Measurements from ENCODE around the gene MYH13.

MYH13 gene

GRCh38 chr17:10372906-10373305 is at the start of gene MYH13:
Gene MYH13 (minus strand): TSS chr17:10373006. CDS start chr17:10364530, 8,476 bp downstream.
- no peak for DNase-seq
- no peak for TF ChIP-seq POLR2A (IDR thresholded peaks at IDR 0.05; ENCODE audit: low read length)
- no peak for TF ChIP-seq GATA1 (IDR thresholded peaks at IDR 0.05; ENCODE audit: low read depth, low read length)

GRCh38 chr17:10421900-10422542 is 49.2 kb upstream of the MYH13 start, which contains the start of gene MYH8:
Gene MYH8 (minus strand): TSS chr17:10421950. CDS start chr17:10420227, 1,723 bp downstream.
- DNase-seq: no peak
- TF ChIP-seq GATA1 (IDR thresholded peaks at IDR 0.05; ENCODE audit: low read depth, low read length): no peak
- no peak for TF ChIP-seq POLR2A (IDR thresholded peaks at IDR 0.05; ENCODE audit: low read length)

GRCh38 chr17:10421211-10421610 is 48.4 kb upstream of the MYH13 start:
- no peak for DNase-seq
- TF ChIP-seq POLR2A (IDR thresholded peaks at IDR 0.05; ENCODE audit: low read length): no peak
- no peak for TF ChIP-seq GATA1 (IDR thresholded peaks at IDR 0.05; ENCODE audit: low read depth, low read length)

- DNase-seq: no peak
- TF ChIP-seq POLR2A (IDR thresholded peaks at IDR 0.05; ENCODE audit: low read length): no peak
- no peak for TF ChIP-seq GATA1 (IDR thresholded peaks at IDR 0.05; ENCODE audit: low read depth, low read length)
Measured at GRCh38 chr17:10420811-10421210, 48.0 kb upstream of the MYH13 start.

GRCh38 chr17:10417431-10417830 is 44.6 kb upstream of the MYH13 start:
- no peak for TF ChIP-seq GATA1 (IDR thresholded peaks at IDR 0.05; ENCODE audit: low read depth, low read length)
- no peak for TF ChIP-seq POLR2A (IDR thresholded peaks at IDR 0.05; ENCODE audit: low read length)
- no peak for DNase-seq

- TF ChIP-seq POLR2A (IDR thresholded peaks at IDR 0.05; ENCODE audit: low read length) (no peak), GATA1 (IDR thresholded peaks at IDR 0.05; ENCODE audit: low read depth, low read length) (no peak)
- DNase-seq: no peak
Measured at GRCh38 chr17:10415161-10415560, 42.4 kb upstream of the MYH13 start.

GRCh38 chr17:10403589-10403988 is 30.8 kb upstream of the MYH13 start:
- TF ChIP-seq POLR2A (IDR thresholded peaks at IDR 0.05; ENCODE audit: low read length) (no peak), GATA1 (IDR thresholded peaks at IDR 0.05; ENCODE audit: low read depth, low read length) (no peak)
- DNase-seq: no peak

GRCh38 chr17:10398352-10398751 is 25.5 kb upstream of the MYH13 start:
- TF ChIP-seq POLR2A (IDR thresholded peaks at IDR 0.05; ENCODE audit: low read length) (no peak), GATA1 (IDR thresholded peaks at IDR 0.05; ENCODE audit: low read depth, low read length) (no peak)
- peak in 1 of 2 experiments; percentile 2 for DNase-seq

GRCh38 chr17:10396524-10397163 is 23.8 kb upstream of the MYH13 start:
- TF ChIP-seq GATA1 (IDR thresholded peaks at IDR 0.05; ENCODE audit: low read depth, low read length) (no peak), POLR2A (IDR thresholded peaks at IDR 0.05; ENCODE audit: low read length) (no peak)
- DNase-seq: no peak

GRCh38 chr17:10394201-10394887 is 21.5 kb upstream of the MYH13 start:
- DNase-seq: no peak
- TF ChIP-seq POLR2A (IDR thresholded peaks at IDR 0.05; ENCODE audit: low read length) (no peak), GATA1 (IDR thresholded peaks at IDR 0.05; ENCODE audit: low read depth, low read length) (no peak)

- DNase-seq: no peak
- TF ChIP-seq GATA1 (IDR thresholded peaks at IDR 0.05; ENCODE audit: low read depth, low read length): no peak
Measured at GRCh38 chr17:10392880-10393279, 20.1 kb upstream of the MYH13 start.

GRCh38 chr17:10385871-10386270 is 13.1 kb upstream of the MYH13 start:
- DNase-seq: no peak
- TF ChIP-seq POLR2A (IDR thresholded peaks at IDR 0.05; ENCODE audit: low read length): no peak
- TF ChIP-seq GATA1 (IDR thresholded peaks at IDR 0.05; ENCODE audit: low read depth, low read length): no peak

- TF ChIP-seq POLR2A (IDR thresholded peaks at IDR 0.05; ENCODE audit: low read length): no peak
- DNase-seq: no peak
Measured at GRCh38 chr17:10384175-10384574, 11.4 kb upstream of the MYH13 start.

GRCh38 chr17:10380631-10381408 is 8.0 kb upstream of the MYH13 start:
- TF ChIP-seq GATA1 (IDR thresholded peaks at IDR 0.05; ENCODE audit: low read depth, low read length): no peak
- no peak for TF ChIP-seq POLR2A (IDR thresholded peaks at IDR 0.05; ENCODE audit: low read length)

More at GRCh38 chr17:10380631-10381408, 8.0 kb upstream of the MYH13 start:
- DNase-seq: no peak

Data from erythroblast (primary cell).